ENCODE data around the gene CTNND1.

- TF ChIP-seq CTCF (IDR thresholded peaks at IDR 0.05) (no peak), POLR2AphosphoS5 (IDR thresholded peaks at IDR 0.05) (no peak), EP300 (IDR thresholded peaks at IDR 0.05) (no peak), POLR2A (IDR thresholded peaks at IDR 0.05) (no peak)
These were observed 746 bp downstream of the CTNND1 start for GRCh38 chr11:57762235-57762861.
